Measurements from ENCODE around the gene BHMT2. TPM values are rescaled to one million over a fixed set of nuclear protein-coding genes. Genes with fewer than 3 reads are reported as not detected.

BHMT2 gene
- total RNA-seq, 1 donor: 6.8 TPM

DNA sequence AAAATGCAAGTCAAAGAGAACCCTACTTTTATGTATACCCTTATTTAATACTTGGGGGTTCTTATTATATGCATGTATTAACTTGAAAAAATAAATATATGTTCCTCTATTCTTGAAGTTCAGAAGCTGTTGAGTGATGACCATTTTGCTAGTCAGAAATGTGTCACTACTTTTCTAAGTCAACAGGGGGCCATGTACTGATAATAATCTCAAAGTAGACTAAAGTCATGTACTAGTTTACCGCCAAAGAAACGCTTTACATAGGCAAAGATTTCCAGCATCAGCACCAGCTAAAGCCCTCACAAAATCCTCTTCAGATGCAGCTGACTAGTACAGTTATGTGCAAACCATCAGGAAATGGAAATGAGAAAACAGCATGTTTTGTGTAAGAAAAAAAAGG is 36.3 kb downstream of the BHMT2 start:
- no peak overlapping the region for H3K4me3 ChIP-seq (ENCODE audit: low read depth, low read length)
- DNase-seq (ENCODE audit: low read depth): no peak
- TF ChIP-seq, protein P1, sequence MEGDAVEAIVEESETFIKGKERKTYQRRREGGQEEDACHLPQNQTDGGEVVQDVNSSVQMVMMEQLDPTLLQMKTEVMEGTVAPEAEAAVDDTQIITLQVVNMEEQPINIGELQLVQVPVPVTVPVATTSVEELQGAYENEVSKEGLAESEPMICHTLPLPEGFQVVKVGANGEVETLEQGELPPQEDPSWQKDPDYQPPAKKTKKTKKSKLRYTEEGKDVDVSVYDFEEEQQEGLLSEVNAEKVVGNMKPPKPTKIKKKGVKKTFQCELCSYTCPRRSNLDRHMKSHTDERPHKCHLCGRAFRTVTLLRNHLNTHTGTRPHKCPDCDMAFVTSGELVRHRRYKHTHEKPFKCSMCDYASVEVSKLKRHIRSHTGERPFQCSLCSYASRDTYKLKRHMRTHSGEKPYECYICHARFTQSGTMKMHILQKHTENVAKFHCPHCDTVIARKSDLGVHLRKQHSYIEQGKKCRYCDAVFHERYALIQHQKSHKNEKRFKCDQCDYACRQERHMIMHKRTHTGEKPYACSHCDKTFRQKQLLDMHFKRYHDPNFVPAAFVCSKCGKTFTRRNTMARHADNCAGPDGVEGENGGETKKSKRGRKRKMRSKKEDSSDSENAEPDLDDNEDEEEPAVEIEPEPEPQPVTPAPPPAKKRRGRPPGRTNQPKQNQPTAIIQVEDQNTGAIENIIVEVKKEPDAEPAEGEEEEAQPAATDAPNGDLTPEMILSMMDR (IDR thresholded peaks at IDR 0.05; ENCODE audit: insufficient read depth, low read length): no peak

- peak; percentile 28 for DNase-seq (ENCODE audit: low read depth)
- H3K4me3 ChIP-seq (ENCODE audit: low read depth, low read length): no peak overlapping the region
- TF ChIP-seq, protein P1 (IDR thresholded peaks at IDR 0.05; ENCODE audit: insufficient read depth, low read length): no peak
These were observed 37.6 kb downstream of the BHMT2 start for GRCh38 chr5:79107020-79107796.

- peak; percentile 25 for DNase-seq (ENCODE audit: low read depth)
- TF ChIP-seq, protein P1 (IDR thresholded peaks at IDR 0.05; ENCODE audit: insufficient read depth, low read length): no peak
- H3K4me3 ChIP-seq (ENCODE audit: low read depth, low read length): no peak overlapping the region
These were observed 38.5 kb downstream of the BHMT2 start for GRCh38 chr5:79108086-79108485.

DNA sequence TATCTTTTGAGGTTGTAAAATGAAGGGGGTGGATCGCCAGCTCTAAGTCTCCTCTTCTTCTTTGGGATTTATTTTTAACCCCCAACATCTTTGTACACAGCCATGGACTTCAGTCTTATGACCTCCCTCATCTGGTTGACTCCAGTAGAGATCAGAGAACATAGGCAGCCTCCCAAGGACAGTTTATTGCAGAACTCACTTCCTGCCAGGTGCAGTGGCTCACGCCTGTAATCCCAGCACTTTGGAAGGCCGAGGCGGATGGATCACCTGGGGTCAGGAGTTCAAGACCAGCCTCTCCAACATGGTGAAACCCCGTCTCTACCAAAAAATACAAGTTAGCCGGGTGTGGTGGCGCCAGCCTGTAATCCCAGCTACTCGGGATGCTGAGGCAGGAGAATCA is 39.2 kb downstream of the BHMT2 start:
- no peak overlapping the region for H3K4me3 ChIP-seq (ENCODE audit: low read depth, low read length)
- TF ChIP-seq, protein P1 (IDR thresholded peaks at IDR 0.05; ENCODE audit: insufficient read depth, low read length): no peak
- no peak for DNase-seq (ENCODE audit: low read depth)

GRCh38 chr5:79109527-79110492 is 40.2 kb downstream of the BHMT2 start:
- no peak for DNase-seq (ENCODE audit: low read depth)
- TF ChIP-seq, protein P1 (IDR thresholded peaks at IDR 0.05; ENCODE audit: insufficient read depth, low read length): peak; percentile 16

GRCh38 chr5:79111387-79111959 is 41.9 kb downstream of the BHMT2 start, which contains the start of gene BHMT:
TSS of gene BHMT (plus strand) at chr5:79111809. CDS start at chr5:79111886, 77 bp downstream.
- H3K4me3 ChIP-seq (ENCODE audit: low read depth, low read length): no peak within 1 kb of the TSS
- TF ChIP-seq, protein P1 (IDR thresholded peaks at IDR 0.05; ENCODE audit: insufficient read depth, low read length): no peak
- DNase-seq (ENCODE audit: low read depth): no peak

More at GRCh38 chr5:79109527-79110492, 40.2 kb downstream of the BHMT2 start:
- no peak overlapping the region for H3K4me3 ChIP-seq (ENCODE audit: low read depth, low read length)

All from fibroblast of the aortic adventitia (primary cell).